ENCODE results near the gene SLC26A9. TPM values are rescaled to one million over a fixed set of nuclear protein-coding genes. Genes with fewer than 3 reads are reported as not detected.

Gene SLC26A9
- total and polyA plus RNA-seq, 10 of the 15 experiments (the other 5 are each of a cell fraction or from before 2014, with no cell fraction given), result 0.09 to 0.40 (median 0.17) TPM

GRCh38 chr1:205924460-205924790 is 18.8 kb downstream of the SLC26A9 start (continued):
- TF ChIP-seq, protein P1, sequence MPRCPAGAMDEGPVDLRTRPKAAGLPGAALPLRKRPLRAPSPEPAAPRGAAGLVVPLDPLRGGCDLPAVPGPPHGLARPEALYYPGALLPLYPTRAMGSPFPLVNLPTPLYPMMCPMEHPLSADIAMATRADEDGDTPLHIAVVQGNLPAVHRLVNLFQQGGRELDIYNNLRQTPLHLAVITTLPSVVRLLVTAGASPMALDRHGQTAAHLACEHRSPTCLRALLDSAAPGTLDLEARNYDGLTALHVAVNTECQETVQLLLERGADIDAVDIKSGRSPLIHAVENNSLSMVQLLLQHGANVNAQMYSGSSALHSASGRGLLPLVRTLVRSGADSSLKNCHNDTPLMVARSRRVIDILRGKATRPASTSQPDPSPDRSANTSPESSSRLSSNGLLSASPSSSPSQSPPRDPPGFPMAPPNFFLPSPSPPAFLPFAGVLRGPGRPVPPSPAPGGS (IDR thresholded peaks at IDR 0.05; ENCODE audit: borderline replicate concordance, insufficient read depth, low read depth, low read length, poor library complexity, severe bottlenecking), result no peak
- TF ChIP-seq SUPT20H (IDR thresholded peaks at IDR 0.05; ENCODE audit: borderline replicate concordance, control insufficient read depth, low read depth, low read length), result no peak
- TF ChIP-seq ZBTB33 (IDR thresholded peaks at IDR 0.05), result no peak
- no peak for TF ChIP-seq PAX5 (IDR thresholded peaks at IDR 0.05; ENCODE audit: borderline replicate concordance, low read depth, low read length)
- TF ChIP-seq ZBTB40 (IDR thresholded peaks at IDR 0.05; ENCODE audit: borderline replicate concordance), result no peak
- TF ChIP-seq, protein P2, sequence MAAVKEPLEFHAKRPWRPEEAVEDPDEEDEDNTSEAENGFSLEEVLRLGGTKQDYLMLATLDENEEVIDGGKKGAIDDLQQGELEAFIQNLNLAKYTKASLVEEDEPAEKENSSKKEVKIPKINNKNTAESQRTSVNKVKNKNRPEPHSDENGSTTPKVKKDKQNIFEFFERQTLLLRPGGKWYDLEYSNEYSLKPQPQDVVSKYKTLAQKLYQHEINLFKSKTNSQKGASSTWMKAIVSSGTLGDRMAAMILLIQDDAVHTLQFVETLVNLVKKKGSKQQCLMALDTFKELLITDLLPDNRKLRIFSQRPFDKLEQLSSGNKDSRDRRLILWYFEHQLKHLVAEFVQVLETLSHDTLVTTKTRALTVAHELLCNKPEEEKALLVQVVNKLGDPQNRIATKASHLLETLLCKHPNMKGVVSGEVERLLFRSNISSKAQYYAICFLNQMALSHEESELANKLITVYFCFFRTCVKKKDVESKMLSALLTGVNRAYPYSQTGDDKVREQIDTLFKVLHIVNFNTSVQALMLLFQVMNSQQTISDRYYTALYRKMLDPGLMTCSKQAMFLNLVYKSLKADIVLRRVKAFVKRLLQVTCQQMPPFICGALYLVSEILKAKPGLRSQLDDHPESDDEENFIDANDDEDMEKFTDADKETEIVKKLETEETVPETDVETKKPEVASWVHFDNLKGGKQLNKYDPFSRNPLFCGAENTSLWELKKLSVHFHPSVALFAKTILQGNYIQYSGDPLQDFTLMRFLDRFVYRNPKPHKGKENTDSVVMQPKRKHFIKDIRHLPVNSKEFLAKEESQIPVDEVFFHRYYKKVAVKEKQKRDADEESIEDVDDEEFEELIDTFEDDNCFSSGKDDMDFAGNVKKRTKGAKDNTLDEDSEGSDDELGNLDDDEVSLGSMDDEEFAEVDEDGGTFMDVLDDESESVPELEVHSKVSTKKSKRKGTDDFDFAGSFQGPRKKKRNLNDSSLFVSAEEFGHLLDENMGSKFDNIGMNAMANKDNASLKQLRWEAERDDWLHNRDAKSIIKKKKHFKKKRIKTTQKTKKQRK (IDR thresholded peaks at IDR 0.05; ENCODE audit: low read depth, low read length), result no peak
- no peak for TF ChIP-seq ESRRA (IDR thresholded peaks at IDR 0.05; ENCODE audit: low read length)
